OCI-LY7 (cell line): ENCODE measurements around the gene MUC20. TPM values are rescaled to one million over a fixed set of nuclear protein-coding genes. Genes with fewer than 3 reads are reported as not detected.

Experiments
- BruUV-seq: library from RNA; stranded (reverse); fragments of 400-500 nt; replicated peaks from 2 replicates; lab custom pipeline; 2021; lab: Mats Ljungman, UMichigan
- CTCF ChIA-PET: fragments of 300-600 bp; sonication (Branson Sonifier 250); formaldehyde crosslinking; loops from one replicate; lab custom pipeline; 2022; ENCODE audit warnings: antibody characterized with exemption; ENCODE audit not compliant: unreplicated experiment; lab: Charles Lee
- POLR2A ChIA-PET: fragments of 300-600 bp; sonication (Branson Sonifier 250); formaldehyde crosslinking; loops from one replicate; lab custom pipeline; 2022; ENCODE audit warnings: antibody characterized with exemption; lab: Charles Lee
- DNase-seq: peaks from one replicate; pipeline ENCODE4 v3.0.0-alpha.2; 2015; ENCODE audit warnings: low spot score
- H2AFZ ChIP-seq: fragments of 200-600 bp; sonication (generic), shearing (Covaris generic); 2 replicates; pipeline ENCODE4 v1.6.1; 2014; ENCODE audit warnings: mild to moderate bottlenecking, antibody characterized with exemption, low read length, moderate library complexity
- H3K27ac ChIP-seq: fragments of 200-600 bp; sonication (generic); 2 replicates; pipeline ENCODE4 v1.5.1; 2014; ENCODE audit warnings: mixed run types, low read depth, mild to moderate bottlenecking, moderate library complexity, low read length, inconsistent platforms; ENCODE audit not compliant: poor library complexity, severe bottlenecking
- H3K36me3 ChIP-seq: fragments of 200-600 bp; sonication (generic); 2 replicates; pipeline ENCODE4 v1.6.1; 2014; ENCODE audit warnings: mild to moderate bottlenecking, antibody characterized with exemption, low read length, moderate library complexity, mixed read lengths; ENCODE audit not compliant: insufficient read depth
- H3K4me1 ChIP-seq: fragments of 200-600 bp; sonication (generic); 2 replicates; pipeline ENCODE4 v1.5.1; 2014; ENCODE audit warnings: mild to moderate bottlenecking, low read length; ENCODE audit not compliant: insufficient read depth, poor library complexity, severe bottlenecking
- H3K4me2 ChIP-seq: fragments of 200-600 bp; sonication (generic); 2 replicates; pipeline ENCODE4 v1.6.1; 2014; ENCODE audit warnings: mild to moderate bottlenecking, low read length
- H3K4me3 ChIP-seq: fragments of 200-600 bp; sonication (generic); 2 replicates; pipeline ENCODE4 v1.5.1; 2014; ENCODE audit warnings: mild to moderate bottlenecking, low read depth, low read length; ENCODE audit not compliant: poor library complexity, severe bottlenecking
- H3K79me2 ChIP-seq: fragments of 200-600 bp; sonication (generic); 2 replicates; pipeline ENCODE4 v1.6.1; 2016; ENCODE audit warnings: low read depth, mild to moderate bottlenecking, low read length, moderate library complexity, mixed read lengths; ENCODE audit not compliant: insufficient read depth
- H3K9me2 ChIP-seq: fragments of 200-600 bp; sonication (generic); 2 replicates; pipeline ENCODE4 v1.6.1; 2016; ENCODE audit warnings: mild to moderate bottlenecking, low read length, mixed read lengths; ENCODE audit not compliant: insufficient read depth
- H3K9me3 ChIP-seq: fragments of 200-600 bp; sonication (generic); 2 replicates; pipeline ENCODE4 v1.6.1; 2014; ENCODE audit warnings: mild to moderate bottlenecking, mixed run types, low read length, mixed read lengths
- H4K20me1 ChIP-seq: fragments of 200-600 bp; sonication (generic); 2 replicates; pipeline ENCODE4 v1.6.1; 2014; ENCODE audit warnings: mild to moderate bottlenecking, antibody characterized with exemption, low read length, moderate library complexity, mixed read lengths; ENCODE audit not compliant: insufficient read depth
- CTCF ChIP-seq: fragments of 200-600 bp; sonication (generic); conservative IDR thresholded peaks from 2 replicates; pipeline ENCODE4 v1.5.1; 2014; ENCODE audit warnings: mild to moderate bottlenecking, antibody characterized with exemption, low read length, moderate library complexity, mixed read lengths
- EZH2phosphoT487 ChIP-seq: fragments of 200-600 bp; sonication (generic); IDR thresholded peaks from 2 replicates; pipeline ENCODE4 v1.6.1; 2018; ENCODE audit warnings: low read depth, borderline replicate concordance, mild to moderate bottlenecking, mixed run types, antibody characterized with exemption, low read length, moderate library complexity, mixed read lengths
- intact Hi-C: fragments of 100-400 bp; cut with micrococcal nuclease; formaldehyde crosslinking; loops from one replicate; pipeline ENCODE4 v1.10.0; 2022; ENCODE audit not compliant: unreplicated experiment
- total RNA-seq, 2 experiments: library from RNA; depleted of rRNA in 1 of 2; stranded (reverse); fragments of >200 nt in 1 of 2; shearing (Covaris generic) in 1 of 2; gene quantifications; 2 replicates each; pipeline ENCODE4 v1.2.3, GENCODE V29; 2014 to 2022

Gene MUC20
- total RNA-seq, 2 experiments from 2014 or later: 0.40 to 1.1 TPM

DNA sequence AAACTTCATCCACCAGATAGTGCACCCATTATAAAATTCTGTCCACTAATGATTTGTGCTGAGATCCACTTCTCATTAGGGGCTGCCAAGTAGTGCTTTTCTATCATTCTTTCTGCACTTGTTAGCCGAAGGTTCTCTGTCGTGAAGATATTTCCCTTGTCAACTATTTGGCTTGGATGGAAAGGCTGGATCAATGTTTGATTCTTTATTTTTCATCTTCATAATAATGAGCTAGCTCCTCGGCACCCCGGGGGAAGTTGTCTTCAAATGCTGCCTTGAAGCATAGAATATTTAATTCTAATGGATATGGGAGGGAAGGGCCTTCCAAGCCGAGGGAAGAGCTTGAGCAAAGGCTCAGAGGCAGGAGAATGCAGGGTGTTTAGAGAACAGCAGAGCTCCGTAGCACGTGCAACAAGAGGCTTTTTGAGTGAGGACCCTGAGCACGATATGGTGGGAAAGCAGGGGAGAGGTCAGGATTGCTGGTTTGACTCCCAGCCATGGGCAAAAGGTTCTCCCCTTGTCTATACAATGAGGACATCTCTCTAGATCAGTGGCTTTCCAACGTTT lies 16.3 kb upstream of the MUC20 start:
- peaks cover 5% of the 10 kb centered on the region for H3K4me1 ChIP-seq
- POLR2A ChIA-PET: interaction anchor here (0.7 kb wide), 1 partner anchor 142 kb away, joined by 3 read pairs; no protein-coding TSS in a partner anchor
- intact Hi-C loops: no loop called here

DNA sequence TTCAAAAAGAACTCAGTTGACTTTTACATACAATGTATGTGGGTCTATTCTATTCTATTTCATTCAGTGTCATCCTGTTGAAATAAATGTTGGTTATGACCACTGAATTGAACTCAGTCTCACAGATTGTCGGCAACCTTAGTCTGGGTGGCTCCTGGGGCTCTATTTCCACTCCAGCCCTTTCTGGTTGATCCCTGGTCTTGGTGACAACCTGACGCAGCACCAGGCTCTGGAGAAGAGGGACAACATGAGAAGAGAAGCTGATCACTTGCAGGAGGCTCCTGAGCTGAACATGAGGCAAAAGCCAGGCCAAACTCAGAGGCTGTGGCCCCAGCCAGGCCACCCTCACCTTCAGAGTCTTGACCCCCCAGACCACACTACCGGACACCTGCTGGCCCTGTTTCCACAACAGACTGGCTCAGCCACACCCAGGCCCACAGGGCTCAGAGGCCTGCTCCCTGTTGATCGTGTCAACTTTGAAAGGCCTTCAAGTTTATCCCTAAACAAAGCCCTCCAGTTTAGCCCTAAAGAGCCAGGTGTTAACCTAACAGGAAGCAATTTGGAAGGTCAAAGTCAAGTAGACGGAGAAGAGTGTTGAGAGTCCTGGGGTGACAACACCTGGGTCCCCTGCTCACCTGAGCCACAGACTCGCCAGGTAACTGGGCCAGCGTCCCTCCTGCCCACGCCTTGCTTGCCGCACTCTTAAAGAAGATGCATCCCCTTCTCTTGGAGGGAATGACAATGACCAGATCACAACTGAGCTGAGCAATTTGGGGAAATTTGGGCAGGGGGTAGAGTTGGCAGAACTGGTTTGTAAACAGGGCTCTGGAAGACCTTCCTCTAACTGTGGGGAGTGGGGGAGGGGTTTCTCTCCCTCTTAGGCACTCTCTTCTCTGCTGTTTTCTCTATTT lies 15.4 kb upstream of the MUC20 start:
- POLR2A ChIA-PET: no interaction called here
- DNase-seq: no peak
- Histone ChIP-seq H2AFZ (no peak overlapping the region), H3K27ac (no peak overlapping the region), H4K20me1 (no peaks in the 10 kb centered on the region), H3K4me1 (peaks cover 5% of the 10 kb centered on the region), H3K9me3 (no peaks in the 10 kb centered on the region), H3K4me2 (no peak overlapping the region), H3K9me2 (no peaks in the 10 kb centered on the region), H3K79me2 (no peaks in the 10 kb centered on the region), H3K4me3 (no peak overlapping the region), H3K36me3 (no peaks in the 10 kb centered on the region)
- CTCF ChIA-PET: no interaction called here
- TF ChIP-seq CTCF (no peak), EZH2phosphoT487 (no peak)
- BruUV-seq: no TSS peak
- intact Hi-C loops: no loop called here

More for the DNA sequence above, 16.3 kb upstream of the MUC20 start:
- Histone ChIP-seq H3K79me2 (no peaks in the 10 kb centered on the region), H3K9me3 (no peaks in the 10 kb centered on the region), H4K20me1 (no peaks in the 10 kb centered on the region), H3K4me2 (no peak overlapping the region), H3K4me3 (no peak overlapping the region), H3K9me2 (no peaks in the 10 kb centered on the region), H3K36me3 (no peaks in the 10 kb centered on the region), H3K27ac (no peak overlapping the region), H2AFZ (no peak overlapping the region)
- no peak for TF ChIP-seq EZH2phosphoT487
- no peak for TF ChIP-seq CTCF
- no peak for DNase-seq
- BruUV-seq: no TSS peak
- CTCF ChIA-PET: no interaction called here
